Neuronal stem cell (in vitro differentiated cells): ENCODE results near the gene RASAL2.

ENCODE experiments used
- DNase-seq: peaks from one replicate; pipeline ENCODE4 v3.0.0-alpha.2; 2013; ENCODE audit warnings: low spot score
- H2AFZ ChIP-seq: one replicate; pipeline ENCODE4 v1.6.1; 2013; ENCODE audit warnings: mild to moderate bottlenecking, low read length, inconsistent platforms
- H2AK5ac ChIP-seq: 2 replicates; pipeline ENCODE4 v1.6.1; 2013; ENCODE audit warnings: low read depth, mild to moderate bottlenecking, inconsistent platforms, low read length, moderate library complexity, mixed read lengths
- H2BK120ac ChIP-seq: 2 replicates; pipeline ENCODE4 v1.6.1; 2013; ENCODE audit warnings: low read depth, mild to moderate bottlenecking, inconsistent platforms, low read length, moderate library complexity, mixed read lengths
- H2BK12ac ChIP-seq: one replicate; pipeline ENCODE4 v1.6.1; 2013; ENCODE audit warnings: low read length, inconsistent platforms
- H2BK15ac ChIP-seq: 2 replicates; pipeline ENCODE4 v1.6.1; 2013; ENCODE audit warnings: mild to moderate bottlenecking, low read length, inconsistent platforms, mixed read lengths
- H2BK5ac ChIP-seq: one replicate; pipeline ENCODE4 v1.6.1; 2013; ENCODE audit warnings: inconsistent platforms, mild to moderate bottlenecking, low read length, moderate library complexity
- H3K14ac ChIP-seq: one replicate; pipeline ENCODE4 v1.6.1; 2013; ENCODE audit warnings: low read length, inconsistent platforms
- H3K18ac ChIP-seq: 2 replicates; pipeline ENCODE4 v1.6.1; 2013; ENCODE audit warnings: low read length, inconsistent platforms
- H3K23ac ChIP-seq: 2 replicates; pipeline ENCODE4 v1.6.1; 2013; ENCODE audit warnings: low read depth, mild to moderate bottlenecking, mixed read lengths, low read length, inconsistent platforms; ENCODE audit not compliant: poor library complexity
- H3K27ac ChIP-seq: replicated peaks from 3 replicates; pipeline ENCODE4 v1.5.1; 2013; ENCODE audit warnings: low read length, inconsistent platforms
- H3K27me3 ChIP-seq, 3 experiments: 2 replicates each; pipeline ENCODE4 v1.6.1; 2013; ENCODE audit warnings: low read length in 3 of 3, mild to moderate bottlenecking in 2 of 3, inconsistent platforms in 1 of 3, low read depth in 1 of 3, mixed read lengths in 1 of 3, moderate library complexity in 1 of 3; ENCODE audit not compliant: control insufficient read depth in 3 of 3, insufficient read depth in 3 of 3
- H3K36me3 ChIP-seq, 2 donors: replicated peaks in 1 of 2; 2 replicates each; pipeline ENCODE4 v1.6.1; 2013; ENCODE audit warnings: low read length in 2 of 2; ENCODE audit not compliant: control insufficient read depth in 2 of 2, insufficient read depth in 2 of 2
- H3K4ac ChIP-seq: 2 replicates; pipeline ENCODE4 v1.6.1; 2013; ENCODE audit warnings: inconsistent platforms, mild to moderate bottlenecking, low read length, moderate library complexity
- H3K4me1 ChIP-seq, 2 donors: 1 replicate in 1 of 2; 2 replicates in 1 of 2; pipeline ENCODE4 v1.6.1; 2013; ENCODE audit warnings: low read length in 2 of 2, low read depth in 1 of 2; ENCODE audit not compliant: control insufficient read depth in 2 of 2, insufficient read depth in 1 of 2
- H3K4me2 ChIP-seq: one replicate; pipeline ENCODE4 v1.6.1; 2013; ENCODE audit warnings: mild to moderate bottlenecking, low read length, inconsistent platforms; ENCODE audit not compliant: insufficient read depth, poor library complexity, severe bottlenecking
- H3K4me3 ChIP-seq, 2 donors: 2 replicates each; pipeline ENCODE4 v1.5.1; 2013; ENCODE audit warnings: low read length in 2 of 2, mild to moderate bottlenecking in 2 of 2, inconsistent platforms in 1 of 2, moderate library complexity in 1 of 2
- H3K79me1 ChIP-seq: one replicate; pipeline ENCODE4 v1.6.1; 2013; ENCODE audit warnings: low read depth, mild to moderate bottlenecking, inconsistent platforms, low read length, moderate library complexity
- H3K9ac ChIP-seq: one replicate; pipeline ENCODE4 v1.6.1; 2013; ENCODE audit warnings: mild to moderate bottlenecking, low read depth, low read length, inconsistent platforms; ENCODE audit not compliant: poor library complexity
- H3K9me3 ChIP-seq, 2 donors: replicated peaks in 1 of 2; 2 replicates each; pipeline versions ENCODE3 to v1.6.1; 2013; ENCODE audit warnings: low read length in 2 of 2, mild to moderate bottlenecking in 2 of 2, inconsistent platforms in 1 of 2, low read depth in 1 of 2, mixed read lengths in 1 of 2, moderate library complexity in 1 of 2; ENCODE audit not compliant: control insufficient read depth in 2 of 2, insufficient read depth in 1 of 2
- H4K8ac ChIP-seq: one replicate; pipeline ENCODE4 v1.6.1; 2013; ENCODE audit warnings: low read depth, mild to moderate bottlenecking, inconsistent platforms, low read length, moderate library complexity
- H4K91ac ChIP-seq: one replicate; pipeline ENCODE4 v1.6.1; 2013; ENCODE audit warnings: low read length, low read depth, mild to moderate bottlenecking, inconsistent platforms; ENCODE audit not compliant: poor library complexity
- WGBS, 2 donors: extraction: QIAGEN DNeasy Blood & Tissue Kit; methylation state at CpG; one replicate each; pipeline ENCODE4 v1.1.7; 2013; ENCODE audit warnings: missing lambda C conversion rate in 2 of 2, mixed read lengths in 1 of 2; ENCODE audit not compliant: insufficient read length in 2 of 2, insufficient replicate concordance in 1 of 2; ENCODE audit errors: extremely low coverage in 2 of 2; 5-methylcytosine and 5-hydroxymethylcytosine counted together

The RASAL2 gene

GRCh38 chr1:178374016-178374415, 280.1 kb downstream of the RASAL2 start:
- H4K91ac ChIP-seq = no peak overlapping the region
- H3K9me3 ChIP-seq = no peaks in the 10 kb centered on the region
- no CpG with 5 or more reads among the region's 1 CpG for WGBS, 2 donors
- H2BK120ac ChIP-seq = no peak overlapping the region
- no peak overlapping the region for H2BK5ac ChIP-seq
- no peak overlapping the region for H3K14ac ChIP-seq
- H3K79me1 ChIP-seq = no peaks in the 10 kb centered on the region
- H3K18ac ChIP-seq = no peak overlapping the region
- H2BK12ac ChIP-seq = no peak overlapping the region
- H2AFZ ChIP-seq = no peak overlapping the region
- H4K8ac ChIP-seq = no peak overlapping the region
- H3K36me3 ChIP-seq = no peaks in the 10 kb centered on the region
- no peak overlapping the region for H3K9ac ChIP-seq
- no peak overlapping the region for H2BK15ac ChIP-seq
- H3K4me3 ChIP-seq = no peak overlapping the region
- H3K4me1 ChIP-seq = peaks cover 7 to 10% of the 10 kb centered on the region in 2 donors
- H3K4me2 ChIP-seq = no peak overlapping the region
- no peak overlapping the region for H3K23ac ChIP-seq
- no peak overlapping the region for H3K27ac ChIP-seq
- no peak for DNase-seq
- no peak overlapping the region for H3K4ac ChIP-seq
- H3K27me3 ChIP-seq = no peaks in the 10 kb centered on the region
- no peak overlapping the region for H2AK5ac ChIP-seq

GRCh38 chr1:178376008-178376407, 282.1 kb downstream of the RASAL2 start:
- no peak overlapping the region for H3K9ac ChIP-seq
- no peak overlapping the region for H4K91ac ChIP-seq
- DNase-seq = no peak
- H2BK5ac ChIP-seq = no peak overlapping the region
- no peak overlapping the region for H3K27ac ChIP-seq
- peaks cover 6 to 7% of the 10 kb centered on the region in 2 donors for H3K4me1 ChIP-seq
- no peak overlapping the region for H3K4me2 ChIP-seq
- H3K4ac ChIP-seq = no peak overlapping the region
- H3K23ac ChIP-seq = no peak overlapping the region
- H3K36me3 ChIP-seq = no peaks in the 10 kb centered on the region
- H2AK5ac ChIP-seq = no peak overlapping the region
- H3K18ac ChIP-seq = no peak overlapping the region
- no CpG with 5 or more reads among the region's 2 CpGs for WGBS, 2 donors
- no peaks in the 10 kb centered on the region for H3K27me3 ChIP-seq
- no peak overlapping the region for H2BK120ac ChIP-seq
- no peaks in the 10 kb centered on the region for H3K9me3 ChIP-seq
- H3K4me3 ChIP-seq = no peak overlapping the region
- H2AFZ ChIP-seq = no peak overlapping the region
- no peak overlapping the region for H3K14ac ChIP-seq
- no peak overlapping the region for H2BK15ac ChIP-seq
- no peaks in the 10 kb centered on the region for H3K79me1 ChIP-seq
- H2BK12ac ChIP-seq = no peak overlapping the region
- H4K8ac ChIP-seq = no peak overlapping the region

- H4K91ac ChIP-seq = no peak overlapping the region
- no peak overlapping the region for H3K23ac ChIP-seq
- H2AK5ac ChIP-seq = no peak overlapping the region
- no peak overlapping the region for H4K8ac ChIP-seq
- no peaks in the 10 kb centered on the region for H3K4me1 ChIP-seq
- H3K4ac ChIP-seq = no peak overlapping the region
- H3K79me1 ChIP-seq = no peaks in the 10 kb centered on the region
- no peak for DNase-seq
- H3K9me3 ChIP-seq = no peaks in the 10 kb centered on the region
- H3K4me2 ChIP-seq = no peak overlapping the region
- H2BK12ac ChIP-seq = no peak overlapping the region
- no peak overlapping the region for H3K9ac ChIP-seq
- no peak overlapping the region for H3K18ac ChIP-seq
- no peak overlapping the region for H2BK120ac ChIP-seq
- no peak overlapping the region for H2AFZ ChIP-seq
- WGBS, 2 donors = no CpG with 5 or more reads among the region's 14 CpGs
- no peaks in the 10 kb centered on the region for H3K27me3 ChIP-seq
- no peak overlapping the region for H2BK15ac ChIP-seq
- no peak overlapping the region for H3K14ac ChIP-seq
- H3K27ac ChIP-seq = no peak overlapping the region
- no peak overlapping the region for H3K4me3 ChIP-seq
- no peak overlapping the region for H2BK5ac ChIP-seq
- H3K36me3 ChIP-seq = no peaks in the 10 kb centered on the region
Observed at GRCh38 chr1:178379807-178380206, 285.9 kb downstream of the RASAL2 start.

- Histone ChIP-seq H3K4ac (no peak overlapping the region), H4K91ac (no peak overlapping the region), H2BK12ac (no peak overlapping the region), H2BK120ac (no peak overlapping the region), H3K4me3 (no peak overlapping the region), H3K9ac (no peak overlapping the region), H3K36me3 (no peaks in the 10 kb centered on the region), H3K4me1 (no peaks in the 10 kb centered on the region), H3K4me2 (no peak overlapping the region), H2BK5ac (no peak overlapping the region), H3K23ac (no peak overlapping the region), H2AFZ (no peak overlapping the region), H3K18ac (no peak overlapping the region), H2AK5ac (no peak overlapping the region), H3K14ac (no peak overlapping the region), H3K79me1 (no peaks in the 10 kb centered on the region), H4K8ac (no peak overlapping the region), H2BK15ac (no peak overlapping the region), H3K27me3 (no peaks in the 10 kb centered on the region), H3K9me3 (no peaks in the 10 kb centered on the region), H3K27ac (no peak overlapping the region)
- WGBS, 2 donors = no CpG with 5 or more reads among the region's 1 CpG
- DNase-seq = no peak
Observed at GRCh38 chr1:178382372-178382771, 288.5 kb downstream of the RASAL2 start.
